ENCODE measurements around the gene CALB2. TPM values are rescaled to one million over a fixed set of nuclear protein-coding genes. Genes with fewer than 3 reads are reported as not detected.

Gene CALB2
- total and polyA plus RNA-seq, 2 of the 8 experiments (the other 6 are each of a cell fraction or from before 2014, with no cell fraction given): 1.9 to 2.6 TPM

DNA sequence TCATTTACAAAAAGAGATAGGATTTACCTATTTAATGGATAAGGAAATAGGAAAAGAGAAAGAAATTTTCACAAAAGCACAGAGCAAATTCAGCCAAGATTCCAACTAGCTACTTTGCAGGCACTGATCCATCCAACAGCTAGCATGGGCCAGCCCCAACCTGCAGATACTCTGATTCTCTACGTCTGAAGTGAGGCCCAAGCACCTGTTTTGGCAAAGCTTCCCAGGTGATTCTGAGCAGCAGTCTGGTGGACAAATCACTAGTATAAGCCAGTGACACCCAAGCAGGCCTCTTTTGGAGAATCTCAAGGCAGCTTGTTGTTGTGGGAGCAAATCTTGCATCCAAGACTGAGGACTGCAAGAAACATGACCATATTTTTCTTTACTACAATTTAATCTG lies 20.9 kb upstream of the CALB2 start:
- Histone ChIP-seq H2AK5ac (ENCODE audit: low read depth, low read length) (no peak overlapping the region), H3K27ac (ENCODE audit: low read depth, low read length) (no peak overlapping the region), H4K5ac (ENCODE audit: insufficient read length, low read depth, low read length) (no peak overlapping the region), H2AFZ (ENCODE audit: low read length) (0 out of 2 replicates have a peak overlapping the region, but pooled peaks have one; percentile 10), H2BK5ac (ENCODE audit: low read depth, low read length) (no peak overlapping the region), H3K4me2 (ENCODE audit: insufficient read depth in 1 of 2, low read depth in 2 of 2, low read length in 2 of 2) (no peak overlapping the region), H4K91ac (replicated peaks; ENCODE audit: insufficient read length, low read length) (no peak overlapping the region), H4K8ac (ENCODE audit: extremely low read depth, insufficient read depth, low read length) (no peak overlapping the region), H2BK20ac (ENCODE audit: low read length) (no peak overlapping the region), H2BK15ac (ENCODE audit: low read length) (no peak overlapping the region), H3K9me3 (ENCODE audit: insufficient read depth in 2 of 2, low read depth in 1 of 2, low read length in 1 of 2) (no peaks in the 10 kb centered on the region), H3K36me3 (ENCODE audit: control insufficient read depth in 2 of 4, insufficient read depth in 4 of 4, low read length in 3 of 4) (no peaks in the 10 kb centered on the region), H3K27me3 (replicated peaks in 1 of 4; ENCODE audit: control insufficient read depth in 3 of 4, extremely low read depth in 1 of 4, insufficient read depth in 3 of 4, low read length in 3 of 4) (no peaks in the 10 kb centered on the region; a peak in 1 of 7 replicates), H3K18ac (ENCODE audit: extremely low read depth, low read length) (no peak overlapping the region), H2BK120ac (replicated peaks; ENCODE audit: low read depth, low read length) (no peak overlapping the region), H3K4me3 (ENCODE audit: extremely low read depth in 1 of 4, insufficient read depth in 2 of 4, low read depth in 3 of 4, low read length in 4 of 4) (no peak overlapping the region), H3K79me1 (ENCODE audit: low read depth, low read length) (no peaks in the 10 kb centered on the region), H3K23me2 (ENCODE audit: low read depth, low read length) (no peaks in the 10 kb centered on the region), H2BK12ac (ENCODE audit: low read depth, low read length) (no peak overlapping the region), H3K4ac (replicated peaks; ENCODE audit: insufficient read length, low read depth, low read length) (no peak overlapping the region), H3K9ac (replicated peaks in 1 of 4; ENCODE audit: extremely low read depth in 1 of 4, low read depth in 3 of 4, low read length in 3 of 4) (no peak overlapping the region), H3K14ac (ENCODE audit: insufficient read length) (no peak overlapping the region), H3K79me2 (ENCODE audit: control insufficient read depth in 1 of 2, insufficient read depth in 2 of 2, low read length in 2 of 2) (no peaks in the 10 kb centered on the region), H3K56ac (replicated peaks; ENCODE audit: insufficient read length, low read depth, low read length) (no peak overlapping the region), H4K20me1 (replicated peaks in 1 of 2; ENCODE audit: control insufficient read depth in 1 of 2, insufficient read depth in 2 of 2, low read length in 2 of 2) (peaks cover 0 to 2% of the 10 kb centered on the region in 2 experiments), H3K23ac (ENCODE audit: insufficient read length) (no peak overlapping the region), H3K4me1 (replicated peaks in 1 of 4; ENCODE audit: control insufficient read depth in 3 of 4, insufficient read depth in 4 of 4, low read length in 3 of 4) (no peaks in the 10 kb centered on the region)
- FAIRE-seq (no peak), DNase-seq (ENCODE audit: low read depth in 1 of 2, low spot score in 2 of 2) (no peak)
- POLR2A ChIA-PET (ENCODE audit: partially characterized antibody): no interaction called here
- CTCF ChIA-PET (ENCODE audit: partially characterized antibody): interaction anchor here (0.8 to 1.4 kb wide), 3 partner anchors 10 to 75 kb away, joined by 3 to 6 read pairs (median 3); no protein-coding TSS in a partner anchor
- WGBS, 2 experiments (ENCODE audit: extremely low coverage in 1 of 2, insufficient coverage in 1 of 2, insufficient read length in 1 of 2, insufficient replicate concordance in 2 of 2, low coverage in 1 of 2, low lambda C conversion rate in 2 of 2, missing lambda C conversion rate in 1 of 2): 78% methylated on average over 1 of the region's 1 CpG; no CpG with 5 or more reads in 1 of the 2 experiments
- no peak for TF ChIP-seq HDAC2 (IDR thresholded peaks at IDR 0.05; ENCODE audit: borderline replicate concordance in 1 of 2, low read depth in 2 of 2, low read length in 2 of 2)
- no peak for TF ChIP-seq POLR2AphosphoS5 (IDR thresholded peaks at IDR 0.05; ENCODE audit: low read depth, low read length)
- no peak for TF ChIP-seq TAF7 (optimal IDR thresholded peaks at IDR 0.05; ENCODE audit: borderline replicate concordance, low read depth, low read length)
- no peak for TF ChIP-seq RNF2 (IDR thresholded peaks at IDR 0.05; ENCODE audit: borderline replicate concordance, low read depth, low read length, missing control alignments, poor library complexity, severe bottlenecking)
- TF ChIP-seq, protein P1, sequence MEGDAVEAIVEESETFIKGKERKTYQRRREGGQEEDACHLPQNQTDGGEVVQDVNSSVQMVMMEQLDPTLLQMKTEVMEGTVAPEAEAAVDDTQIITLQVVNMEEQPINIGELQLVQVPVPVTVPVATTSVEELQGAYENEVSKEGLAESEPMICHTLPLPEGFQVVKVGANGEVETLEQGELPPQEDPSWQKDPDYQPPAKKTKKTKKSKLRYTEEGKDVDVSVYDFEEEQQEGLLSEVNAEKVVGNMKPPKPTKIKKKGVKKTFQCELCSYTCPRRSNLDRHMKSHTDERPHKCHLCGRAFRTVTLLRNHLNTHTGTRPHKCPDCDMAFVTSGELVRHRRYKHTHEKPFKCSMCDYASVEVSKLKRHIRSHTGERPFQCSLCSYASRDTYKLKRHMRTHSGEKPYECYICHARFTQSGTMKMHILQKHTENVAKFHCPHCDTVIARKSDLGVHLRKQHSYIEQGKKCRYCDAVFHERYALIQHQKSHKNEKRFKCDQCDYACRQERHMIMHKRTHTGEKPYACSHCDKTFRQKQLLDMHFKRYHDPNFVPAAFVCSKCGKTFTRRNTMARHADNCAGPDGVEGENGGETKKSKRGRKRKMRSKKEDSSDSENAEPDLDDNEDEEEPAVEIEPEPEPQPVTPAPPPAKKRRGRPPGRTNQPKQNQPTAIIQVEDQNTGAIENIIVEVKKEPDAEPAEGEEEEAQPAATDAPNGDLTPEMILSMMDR (IDR thresholded peaks at IDR 0.05; ENCODE audit: control extremely low read depth in 1 of 3, insufficient read depth in 1 of 3, low read depth in 1 of 3, low read length in 3 of 3): no peak
- no peak for TF ChIP-seq SP4 (IDR thresholded peaks at IDR 0.05; ENCODE audit: low read length)
- no peak for TF ChIP-seq SIN3A (conservative IDR thresholded peaks at IDR 0.05 in 1 of 2, IDR thresholded peaks at IDR 0.05 in 1 of 2; ENCODE audit: low read depth in 1 of 2, low read length in 2 of 2)
- no peak for TF ChIP-seq EP300 (IDR thresholded peaks at IDR 0.05; ENCODE audit: borderline replicate concordance in 1 of 2, low read depth in 2 of 2, low read length in 2 of 2)
- no peak for TF ChIP-seq POU5F1 (IDR thresholded peaks at IDR 0.05; ENCODE audit: low read depth, low read length)
- TF ChIP-seq CHD2 (IDR thresholded peaks at IDR 0.05; ENCODE audit: low read length): no peak
- TF ChIP-seq TEAD4 (IDR thresholded peaks at IDR 0.05; ENCODE audit: low read depth, low read length): no peak

Measured in H1 (cell line).